Measurements from ENCODE around the gene IL17RE. TPM values are rescaled to one million over a fixed set of nuclear protein-coding genes. Genes with fewer than 3 reads are reported as not detected.

IL17RE gene
- total and polyA plus RNA-seq, 2 of the 13 experiments (the other 11 are each of a cell fraction or from before 2014, with no cell fraction given), result 14.5 to 24.1 TPM

GRCh38 chr3:9862391-9863057 is 40.1 kb upstream of the IL17RE start (continued):
- TF ChIP-seq U2AF2 (IDR thresholded peaks at IDR 0.05; ENCODE audit: low read depth, low read length), result no peak
- TF ChIP-seq MED8 (CRISPR knock-in tag; IDR thresholded peaks at IDR 0.05; ENCODE audit: insufficient replicate concordance), result no peak
- TF ChIP-seq ZNF556 (CRISPR knock-in tag; IDR thresholded peaks at IDR 0.05; ENCODE audit: borderline replicate concordance), result peak; percentile 72; the same call in 1 of the 2 replicates
- no peak for TF ChIP-seq ZZZ3 (CRISPR knock-in tag; IDR thresholded peaks at IDR 0.05; ENCODE audit: borderline replicate concordance)
- no peak for TF ChIP-seq ZNF230 (CRISPR knock-in tag; IDR thresholded peaks at IDR 0.05)
- 0 out of 2 replicates have a peak, but pooled peaks have one; percentile 22 for TF ChIP-seq IRF1 (CRISPR knock-in tag; IDR thresholded peaks at IDR 0.05; ENCODE audit: low read depth)
- no peak for TF ChIP-seq ZNF333 (CRISPR knock-in tag; IDR thresholded peaks at IDR 0.05; ENCODE audit: borderline replicate concordance)
- no peak for TF ChIP-seq ATF3 (CRISPR knock-in tag; IDR thresholded peaks at IDR 0.05)
- no peak for TF ChIP-seq ZNF512 (CRISPR knock-in tag; IDR thresholded peaks at IDR 0.05)
- peak; percentile 51; the same call in 1 of the 2 replicates for TF ChIP-seq RARA (CRISPR knock-in tag; IDR thresholded peaks at IDR 0.05)
- TF ChIP-seq BCL3 (CRISPR knock-in tag; IDR thresholded peaks at IDR 0.05), result no peak
- 0 out of 2 replicates have a peak, but pooled peaks have one; percentile 31 for TF ChIP-seq ZSCAN31 (CRISPR knock-in tag; IDR thresholded peaks at IDR 0.05; ENCODE audit: low read depth)
- TF ChIP-seq ZNF792 (CRISPR knock-in tag; IDR thresholded peaks at IDR 0.05), result 0 out of 2 replicates have a peak, but pooled peaks have one; percentile 23
- TF ChIP-seq HMGXB3 (CRISPR knock-in tag; IDR thresholded peaks at IDR 0.05; ENCODE audit: borderline replicate concordance), result 0 out of 2 replicates have a peak, but pooled peaks have one; percentile 68
- no peak for TF ChIP-seq ZNF703 (CRISPR knock-in tag; IDR thresholded peaks at IDR 0.05; ENCODE audit: borderline replicate concordance)
- no peak for TF ChIP-seq PREB (CRISPR knock-in tag; IDR thresholded peaks at IDR 0.05)
- no peak for TF ChIP-seq FOXO4 (CRISPR knock-in tag; conservative IDR thresholded peaks at IDR 0.05)

Measured in HepG2 (cell line).